Measurements from ENCODE around the gene BTBD9.

DNA sequence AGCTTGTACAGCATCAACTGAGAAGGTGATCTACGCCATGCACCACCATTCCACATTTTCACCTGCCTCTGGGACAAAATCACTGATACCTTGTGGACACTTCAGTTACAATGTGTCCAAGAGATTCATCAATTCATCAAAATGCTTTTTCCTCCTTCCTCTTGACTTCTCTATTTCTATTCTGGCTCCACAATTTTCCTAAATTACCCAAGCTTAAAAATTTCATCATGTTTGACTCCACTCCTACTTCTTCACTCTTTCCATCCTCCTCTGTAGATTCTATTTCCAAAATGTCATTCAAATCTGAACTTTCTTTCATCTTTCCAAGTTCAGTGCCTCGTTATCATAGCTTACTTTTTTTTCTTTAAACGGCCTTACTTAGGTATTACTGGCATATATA is 172.2 kb downstream of the BTBD9 start:
- TF ChIP-seq, protein P1, sequence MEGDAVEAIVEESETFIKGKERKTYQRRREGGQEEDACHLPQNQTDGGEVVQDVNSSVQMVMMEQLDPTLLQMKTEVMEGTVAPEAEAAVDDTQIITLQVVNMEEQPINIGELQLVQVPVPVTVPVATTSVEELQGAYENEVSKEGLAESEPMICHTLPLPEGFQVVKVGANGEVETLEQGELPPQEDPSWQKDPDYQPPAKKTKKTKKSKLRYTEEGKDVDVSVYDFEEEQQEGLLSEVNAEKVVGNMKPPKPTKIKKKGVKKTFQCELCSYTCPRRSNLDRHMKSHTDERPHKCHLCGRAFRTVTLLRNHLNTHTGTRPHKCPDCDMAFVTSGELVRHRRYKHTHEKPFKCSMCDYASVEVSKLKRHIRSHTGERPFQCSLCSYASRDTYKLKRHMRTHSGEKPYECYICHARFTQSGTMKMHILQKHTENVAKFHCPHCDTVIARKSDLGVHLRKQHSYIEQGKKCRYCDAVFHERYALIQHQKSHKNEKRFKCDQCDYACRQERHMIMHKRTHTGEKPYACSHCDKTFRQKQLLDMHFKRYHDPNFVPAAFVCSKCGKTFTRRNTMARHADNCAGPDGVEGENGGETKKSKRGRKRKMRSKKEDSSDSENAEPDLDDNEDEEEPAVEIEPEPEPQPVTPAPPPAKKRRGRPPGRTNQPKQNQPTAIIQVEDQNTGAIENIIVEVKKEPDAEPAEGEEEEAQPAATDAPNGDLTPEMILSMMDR (IDR thresholded peaks at IDR 0.05): no peak
- no peak for TF ChIP-seq POLR2A (IDR thresholded peaks at IDR 0.05)

All from lower leg skin (tissue), 3 donors.